ENCODE results near the gene ZNF827. TPM values are rescaled to one million over a fixed set of nuclear protein-coding genes. Genes with fewer than 3 reads are reported as not detected.

Gene ZNF827
- total RNA-seq, 1 donor from 2014 or later, result 27.2 TPM

- DNase-seq, result no peak
- H3K4me1 Mint-ChIP-seq, result peaks cover 50% of the 10 kb centered on the region
- no peak overlapping the region for H3K27ac Mint-ChIP-seq
- intact Hi-C loops (cut with micrococcal nuclease), result no loop called here
- ATAC-seq (ENCODE audit: low read depth), result no peak
- CTCF ChIA-PET, result interaction anchor here (1.5 kb wide), 1 partner anchor 10 kb away, joined by 6 read pairs; no protein-coding TSS in a partner anchor
- peaks cover 24% of the 10 kb centered on the region for H3K36me3 Mint-ChIP-seq (ENCODE audit: low read depth)
- POLR2A ChIA-PET, result interaction anchor here (1.0 kb wide), 1 partner anchor 40 kb away, joined by 3 read pairs; no protein-coding TSS in a partner anchor
- no peak for TF ChIP-seq CTCF (IDR thresholded peaks at IDR 0.05)
- no peak overlapping the region for H3K4me3 Mint-ChIP-seq
- no peaks in the 10 kb centered on the region for H3K27me3 Mint-ChIP-seq
- no peaks in the 10 kb centered on the region for H3K9me3 Mint-ChIP-seq
Measured at GRCh38 chr4:145895056-145895455, 43.6 kb downstream of the ZNF827 start.

GRCh38 chr4:145891958-145892357 is 46.7 kb downstream of the ZNF827 start:
- CTCF ChIA-PET, result no interaction called here
- no peak overlapping the region for H3K27ac Mint-ChIP-seq
- no peak for TF ChIP-seq CTCF (IDR thresholded peaks at IDR 0.05)

GRCh38 chr4:145890689-145891088 is 47.9 kb downstream of the ZNF827 start:
- TF ChIP-seq CTCF (IDR thresholded peaks at IDR 0.05), result no peak
- Mint-ChIP-seq H3K4me3 (no peak overlapping the region), H3K27me3 (no peaks in the 10 kb centered on the region), H3K4me1 (peaks cover 61% of the 10 kb centered on the region), H3K27ac (no peak overlapping the region), H3K36me3 (ENCODE audit: low read depth) (peaks cover 31% of the 10 kb centered on the region), H3K9me3 (no peaks in the 10 kb centered on the region)
- ChIA-PET CTCF (no interaction called here), POLR2A (no interaction called here)
- no peak for DNase-seq
- intact Hi-C loops (cut with micrococcal nuclease), result no loop called here
- no peak for ATAC-seq (ENCODE audit: low read depth)

More at GRCh38 chr4:145891958-145892357, 46.7 kb downstream of the ZNF827 start:
- intact Hi-C loops (cut with micrococcal nuclease), result no loop called here
- H3K27me3 Mint-ChIP-seq, result no peaks in the 10 kb centered on the region
- DNase-seq (no peak), ATAC-seq (ENCODE audit: low read depth) (no peak)
- no peak overlapping the region for H3K4me3 Mint-ChIP-seq
- peaks cover 27% of the 10 kb centered on the region for H3K36me3 Mint-ChIP-seq (ENCODE audit: low read depth)
- POLR2A ChIA-PET, result interaction anchor here (0.6 kb wide), 1 partner anchor 49 kb away, joined by 3 read pairs; no protein-coding TSS in a partner anchor
- peaks cover 59% of the 10 kb centered on the region for H3K4me1 Mint-ChIP-seq
- no peaks in the 10 kb centered on the region for H3K9me3 Mint-ChIP-seq

- DNase-seq, result no peak
- H3K4me1 Mint-ChIP-seq, result peaks cover 44% of the 10 kb centered on the region
- H3K9me3 Mint-ChIP-seq, result no peaks in the 10 kb centered on the region
- intact Hi-C loops (cut with micrococcal nuclease), result loop anchor here (5.0 kb wide), 1 partner anchor 49 kb away; the partner anchor contains the start of gene ZNF827
- peaks cover 42% of the 10 kb centered on the region for H3K36me3 Mint-ChIP-seq (ENCODE audit: low read depth)
- no peak overlapping the region for H3K27ac Mint-ChIP-seq
- no peaks in the 10 kb centered on the region for H3K27me3 Mint-ChIP-seq
- ATAC-seq (ENCODE audit: low read depth), result no peak
- no peak for TF ChIP-seq CTCF (IDR thresholded peaks at IDR 0.05)
- H3K4me3 Mint-ChIP-seq, result no peak overlapping the region
- ChIA-PET POLR2A (no interaction called here), CTCF (interaction anchor here (1.1 kb wide), 1 partner anchor 97 kb away, joined by 3 read pairs; no protein-coding TSS in a partner anchor)
Measured at GRCh38 chr4:145888393-145888792, 50.2 kb downstream of the ZNF827 start.

GRCh38 chr4:145887241-145887991 is 51.2 kb downstream of the ZNF827 start:
- Mint-ChIP-seq H3K27me3 (no peaks in the 10 kb centered on the region), H3K4me1 (peaks cover 50% of the 10 kb centered on the region), H3K27ac (no peak overlapping the region), H3K4me3 (no peak overlapping the region), H3K36me3 (ENCODE audit: low read depth) (peaks cover 42% of the 10 kb centered on the region), H3K9me3 (no peaks in the 10 kb centered on the region)
- CTCF ChIA-PET, result interaction anchor here (0.5 to 1.2 kb wide), 3 partner anchors 9 to 96 kb away, joined by 3 read pairs; no protein-coding TSS in a partner anchor
- no peak for DNase-seq
- intact Hi-C loops (cut with micrococcal nuclease), result loop anchor here (5.0 kb wide), 1 partner anchor 50 kb away; the partner anchor contains the start of gene ZNF827
- TF ChIP-seq CTCF (IDR thresholded peaks at IDR 0.05), result no peak
- POLR2A ChIA-PET, result no interaction called here
- no peak for ATAC-seq (ENCODE audit: low read depth)

All from activated B cell treated with CpG ODN at 0.5 μM for 24 hours (primary cell).